K562 (cell line): ENCODE results near the gene CREBL2. TPM values are rescaled to one million over a fixed set of nuclear protein-coding genes. Genes with fewer than 3 reads are reported as not detected.
A peak's percentile ranks its signal among the peaks of the same experiment; 100 is the strongest.
"Not testable (repeated sequence)": the region's sequence is repeated elsewhere in the genome, so short reads cannot be mapped to it uniquely, and the experiment has no call there.

Experiments used
- ATAC-seq: fragments of 200-7000 bp; cut with Tn5 transposase; 3 replicates; pipeline ENCODE4 v1.9.1; 2020; ENCODE audit warnings: moderate library complexity
- BruUV-seq: library from RNA; stranded (reverse); fragments of 400-500 nt; replicated peaks from 2 replicates; lab custom pipeline; 2021; lab: Mats Ljungman, UMichigan
- CTCF ChIA-PET: fragments of 300-600 bp; formaldehyde crosslinking; extraction: SDS; loops from one replicate; lab custom pipeline; 2021; ENCODE audit warnings: low intra/inter-chr PET ratio; lab: Yijun Ruan, JAX
- POLR2A ChIA-PET: fragments of 300-600, 350-650 bp; sonication (Branson Sonifier 250); formaldehyde crosslinking; extraction: SDS; loops from one replicate; lab custom pipeline; 2021; ENCODE audit warnings: antibody characterized with exemption, inconsistent platforms; lab: Yijun Ruan, JAX
- DNase-seq, 4 experiments: peaks; one replicate each; pipeline versions ENCODE4 v3.0.0 to v3.0.0-alpha.2; 2011 to 2018; ENCODE audit warnings: low spot score in 3 of 4, mixed read lengths in 3 of 4; ENCODE audit errors: extremely low read depth in 1 of 4
- FAIRE-seq: peaks from 2 replicates; lab custom pipeline; 2011; peaks lifted over from hg19 to GRCh38; lab: Jason Lieb, UNC
- H2AFZ ChIP-seq: 2 replicates; pipeline ENCODE4 v1.6.0; 2011; ENCODE audit warnings: low read depth, low read length, control low read depth, inconsistent platforms
- H3K27ac ChIP-seq: fragments of 200-600 bp; 3 replicates; pipeline ENCODE4 v1.8.0; 2011; ENCODE audit warnings: low read depth, mild to moderate bottlenecking, control low read depth, inconsistent platforms, low read length, moderate library complexity, mixed read lengths; ENCODE audit errors: extremely low read depth
- H3K27me3 ChIP-seq, 2 experiments: fragments of 300-600 bp in 1 of 2; 2 replicates in 1 of 2; 3 replicates in 1 of 2; pipeline versions ENCODE4 v1.6.0 to v1.8.0; 2011; ENCODE audit warnings: inconsistent platforms in 2 of 2, low read length in 2 of 2, mild to moderate bottlenecking in 1 of 2, mixed read lengths in 1 of 2, moderate library complexity in 1 of 2; ENCODE audit not compliant: control insufficient read depth in 2 of 2, insufficient read depth in 2 of 2
- H3K36me3 ChIP-seq: fragments of 300-600 bp; 3 replicates; pipeline ENCODE4 v1.8.0; 2011; ENCODE audit warnings: mild to moderate bottlenecking, low read length, inconsistent platforms; ENCODE audit not compliant: control insufficient read depth, insufficient read depth
- H3K4me1 ChIP-seq, 2 experiments: fragments of 200-600 bp in 1 of 2; replicated peaks in 1 of 2; 2 replicates in 1 of 2; 3 replicates in 1 of 2; pipeline versions ENCODE4 v1.5.1 to v1.8.0; 2011; ENCODE audit warnings: inconsistent platforms in 2 of 2, low read length in 2 of 2, mild to moderate bottlenecking in 1 of 2, mixed read lengths in 1 of 2, moderate library complexity in 1 of 2; ENCODE audit not compliant: control insufficient read depth in 2 of 2, insufficient read depth in 2 of 2
- H3K4me2 ChIP-seq: 2 replicates; pipeline ENCODE4 v1.6.1; 2011; ENCODE audit warnings: low read length, control low read depth, inconsistent platforms, mixed read lengths; ENCODE audit not compliant: insufficient read depth
- H3K4me3 ChIP-seq: fragments of 200-600 bp; sonication (generic), shearing (Covaris generic); 2 replicates; pipeline ENCODE4 v1.5.1; 2016; ENCODE audit warnings: control low read depth, inconsistent platforms
- H3K79me2 ChIP-seq: fragments of 200-600 bp; 3 replicates; pipeline ENCODE4 v1.8.0; 2011; ENCODE audit warnings: low read length, inconsistent platforms; ENCODE audit not compliant: control insufficient read depth, insufficient read depth
- H3K9ac ChIP-seq, 2 experiments: 2 replicates each; pipeline versions ENCODE4 v1.6.0 to v1.6.1; 2011; ENCODE audit warnings: low read depth in 2 of 2, low read length in 2 of 2, control low read depth in 1 of 2, inconsistent platforms in 1 of 2, mild to moderate bottlenecking in 1 of 2, mixed read lengths in 1 of 2; ENCODE audit not compliant: insufficient read depth in 1 of 2
- H3K9me1 ChIP-seq: one replicate; pipeline ENCODE4 v1.6.0; 2011; ENCODE audit warnings: inconsistent platforms, mild to moderate bottlenecking, low read length, moderate library complexity; ENCODE audit not compliant: control insufficient read depth, insufficient read depth
- H3K9me3 ChIP-seq: replicated peaks from 2 replicates; pipeline ENCODE4 v1.5.1; 2011; ENCODE audit warnings: low read depth, low read length, inconsistent platforms; ENCODE audit not compliant: control insufficient read depth, insufficient read depth
- H4K20me1 ChIP-seq: replicated peaks from 2 replicates; pipeline ENCODE4 v1.6.1; 2011; ENCODE audit warnings: low read length, inconsistent platforms, mixed read lengths; ENCODE audit not compliant: control insufficient read depth, insufficient read depth
- RB1 ChIP-seq: fragments of 450-650 bp; IDR thresholded peaks from 2 replicates; pipeline ENCODE4 v1.6.1; 2017; ENCODE audit warnings: low read depth, mild to moderate bottlenecking
- WGBS: fragments of 100-300 bp; shearing (Covaris generic); methylation state at CpG from one replicate; pipeline ENCODE4 v1.1.6; 2016; ENCODE audit warnings: low coverage, mixed read lengths; ENCODE audit not compliant: insufficient coverage; ENCODE audit errors: missing lambda C conversion rate; 5-methylcytosine and 5-hydroxymethylcytosine counted together
- in situ Hi-C: fragments of 300-500 bp; cut with MboI; formaldehyde crosslinking; loops from 4 replicates; pipeline ENCODE4 v1.15.0; 2018; ENCODE audit warnings: inconsistent platforms, mixed read lengths
- intact Hi-C: fragments of 100-400 bp; cut with micrococcal nuclease; formaldehyde crosslinking; loops from 2 replicates; pipeline ENCODE4 v1.14.2; 2022
- polyA plus RNA-seq, 8 experiments: library from polyadenylated mRNA; depleted of rRNA in 4 of 8; stranded (reverse) in 5 of 8; unstranded in 3 of 8; fragments of >200 nt; fragmentation: Nextera tagmentation in 2 of 8; fragmentation: Illumina TruSeq in 1 of 8; extraction: Ambion mirVana in 2 of 8; extraction: Trizol in 1 of 8; gene quantifications; 2 replicates each; pipeline versions ENCODE4 v1.2.1 to v1.2.3, GENCODE V29; 2011 to 2014; ENCODE audit warnings: inconsistent platforms in 1 of 8, missing spikeins in 1 of 8
- total RNA-seq, 7 experiments: library from RNA; depleted of rRNA in 6 of 7; stranded (reverse); fragments of >200 nt in 6 of 7; fragmentation: Illumina TruSeq in 2 of 7; extraction: Trizol in 2 of 7; gene quantifications; 2 replicates each; pipeline versions ENCODE4 v1.2.1 to v1.2.3, GENCODE V29; 2011 to 2021; ENCODE audit warnings: low replicate concordance in 1 of 7

Gene CREBL2
- total and polyA plus RNA-seq, 9 of the 15 experiments (the other 6 are each of a cell fraction or from before 2014, with no cell fraction given): 1.7 to 7.3 (median 5.2) TPM

- H3K27ac ChIP-seq: no peak overlapping the region
- POLR2A ChIA-PET: no interaction called here
Observed at GRCh38 chr12:12592930-12593329, 18.7 kb upstream of the CREBL2 start.

GRCh38 chr12:12595929-12596328, 15.7 kb upstream of the CREBL2 start:
- H3K27me3 ChIP-seq, in situ Hi-C loops, H3K4me2 ChIP-seq, BruUV-seq, DNase-seq, FAIRE-seq, H3K9me1 ChIP-seq, H3K4me1 ChIP-seq, ATAC-seq, POLR2A ChIA-PET, H3K9me3 ChIP-seq, H4K20me1 ChIP-seq, CTCF ChIA-PET, H3K36me3 ChIP-seq, intact Hi-C loops, H3K27ac ChIP-seq, H3K9ac ChIP-seq, H2AFZ ChIP-seq, H3K4me3 ChIP-seq, H3K79me2 ChIP-seq: not testable (repeated sequence)
- WGBS: 14% methylated on average over 1 of the region's 2 CpGs

More at GRCh38 chr12:12592930-12593329, 18.7 kb upstream of the CREBL2 start:
- in situ Hi-C loops: no loop called here
- Histone ChIP-seq H3K4me1 (no peaks in the 10 kb centered on the region; a peak in 1 of 5 replicates), H2AFZ (0 out of 2 replicates have a peak overlapping the region, but pooled peaks have one; percentile 23), H3K9me3 (no peaks in the 10 kb centered on the region), H3K79me2 (no peaks in the 10 kb centered on the region), H3K27me3 (peaks cover 0 to 10% of the 10 kb centered on the region in 2 experiments; a peak in 2 of 5 replicates), H3K9me1 (no peaks in the 10 kb centered on the region), H3K36me3 (no peaks in the 10 kb centered on the region), H4K20me1 (no peaks in the 10 kb centered on the region), H3K4me2 (no peak overlapping the region), H3K4me3 (no peak overlapping the region), H3K9ac (no peak overlapping the region)
- no peak for TF ChIP-seq RB1
- no TSS peak for BruUV-seq
- WGBS: 3% methylated on average over 3 of the region's 3 CpGs
- CTCF ChIA-PET: no interaction called here
- no peak for DNase-seq
- no peak for ATAC-seq
- intact Hi-C loops: no loop called here
- FAIRE-seq: no peak
